ENCODE results near the gene SYNJ1. TPM values are rescaled to one million over a fixed set of nuclear protein-coding genes. Genes with fewer than 3 reads are reported as not detected.
"Not testable (repeated sequence)": the region's sequence is repeated elsewhere in the genome, so short reads cannot be mapped to it uniquely, and the experiment has no call there.

The SYNJ1 gene
- total RNA-seq, 1 donor from 2014 or later: 22.1 TPM

DNA sequence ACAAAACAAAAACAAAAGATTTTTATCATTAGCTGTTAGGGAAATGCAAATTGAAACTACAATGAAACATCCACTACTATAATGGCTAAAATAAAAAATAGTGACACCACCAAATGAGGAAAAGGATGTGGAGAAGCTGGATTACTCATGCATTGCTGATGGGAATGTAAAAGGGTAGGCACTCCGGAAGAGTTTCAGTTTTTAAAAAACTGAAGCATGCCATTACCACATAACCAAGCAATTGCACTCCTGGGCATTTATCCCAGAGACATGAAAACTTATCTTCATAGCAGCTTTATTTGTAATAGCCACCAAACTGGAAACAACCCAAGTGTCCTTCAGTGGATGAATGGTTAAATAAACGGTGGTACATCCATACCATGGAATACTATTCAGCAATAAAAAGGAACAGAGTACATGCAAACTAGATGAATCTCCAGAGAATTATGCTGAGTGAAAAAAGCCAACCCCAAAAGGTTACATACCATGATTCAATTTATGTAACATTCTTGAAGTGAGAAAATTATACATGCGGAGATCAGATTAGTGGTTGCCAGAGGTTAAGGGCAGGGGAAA lies 101.1 kb downstream of the SYNJ1 start:
- H3K4me3 ChIP-seq: no peak overlapping the region
- peaks cover 22% of the 10 kb centered on the region for H3K36me3 ChIP-seq
- TF ChIP-seq, protein P1, sequence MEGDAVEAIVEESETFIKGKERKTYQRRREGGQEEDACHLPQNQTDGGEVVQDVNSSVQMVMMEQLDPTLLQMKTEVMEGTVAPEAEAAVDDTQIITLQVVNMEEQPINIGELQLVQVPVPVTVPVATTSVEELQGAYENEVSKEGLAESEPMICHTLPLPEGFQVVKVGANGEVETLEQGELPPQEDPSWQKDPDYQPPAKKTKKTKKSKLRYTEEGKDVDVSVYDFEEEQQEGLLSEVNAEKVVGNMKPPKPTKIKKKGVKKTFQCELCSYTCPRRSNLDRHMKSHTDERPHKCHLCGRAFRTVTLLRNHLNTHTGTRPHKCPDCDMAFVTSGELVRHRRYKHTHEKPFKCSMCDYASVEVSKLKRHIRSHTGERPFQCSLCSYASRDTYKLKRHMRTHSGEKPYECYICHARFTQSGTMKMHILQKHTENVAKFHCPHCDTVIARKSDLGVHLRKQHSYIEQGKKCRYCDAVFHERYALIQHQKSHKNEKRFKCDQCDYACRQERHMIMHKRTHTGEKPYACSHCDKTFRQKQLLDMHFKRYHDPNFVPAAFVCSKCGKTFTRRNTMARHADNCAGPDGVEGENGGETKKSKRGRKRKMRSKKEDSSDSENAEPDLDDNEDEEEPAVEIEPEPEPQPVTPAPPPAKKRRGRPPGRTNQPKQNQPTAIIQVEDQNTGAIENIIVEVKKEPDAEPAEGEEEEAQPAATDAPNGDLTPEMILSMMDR (IDR thresholded peaks at IDR 0.05): no peak
- ATAC-seq (no peak), DNase-seq (no peak)
- H3K27me3 ChIP-seq: peaks cover 3% of the 10 kb centered on the region
- H3K4me1 ChIP-seq: no peaks in the 10 kb centered on the region
- no peaks in the 10 kb centered on the region for H3K9me3 ChIP-seq
- no peak overlapping the region for H3K27ac ChIP-seq
- intact Hi-C loops (cut with DNase I): no loop called here

DNA sequence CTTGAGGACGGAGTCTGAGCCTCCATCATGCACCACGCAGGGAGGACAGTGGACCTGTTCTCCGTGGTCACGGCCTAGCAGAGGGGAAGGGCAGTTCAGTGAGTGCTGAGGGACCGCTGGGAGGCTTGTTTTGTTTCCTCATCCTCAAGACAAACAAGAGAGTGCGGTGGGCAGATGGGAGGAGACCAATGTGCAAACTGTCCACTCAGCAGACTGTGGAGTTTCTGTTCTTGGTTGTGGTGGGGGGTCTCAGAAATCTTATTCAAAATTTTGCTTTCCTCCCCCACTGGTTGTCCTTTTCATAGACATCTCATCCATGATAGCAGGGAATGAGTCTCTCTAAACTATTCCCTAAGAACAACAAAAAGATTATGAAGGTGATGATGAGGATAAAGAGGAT lies 109.6 kb downstream of the SYNJ1 start:
- H3K27ac ChIP-seq; DNase-seq; H3K4me3 ChIP-seq; H3K36me3 ChIP-seq; H3K9me3 ChIP-seq; intact Hi-C loops (cut with DNase I); ATAC-seq; H3K4me1 ChIP-seq: not testable (repeated sequence)
- peaks cover 17% of the 10 kb centered on the region for H3K27me3 ChIP-seq

DNA sequence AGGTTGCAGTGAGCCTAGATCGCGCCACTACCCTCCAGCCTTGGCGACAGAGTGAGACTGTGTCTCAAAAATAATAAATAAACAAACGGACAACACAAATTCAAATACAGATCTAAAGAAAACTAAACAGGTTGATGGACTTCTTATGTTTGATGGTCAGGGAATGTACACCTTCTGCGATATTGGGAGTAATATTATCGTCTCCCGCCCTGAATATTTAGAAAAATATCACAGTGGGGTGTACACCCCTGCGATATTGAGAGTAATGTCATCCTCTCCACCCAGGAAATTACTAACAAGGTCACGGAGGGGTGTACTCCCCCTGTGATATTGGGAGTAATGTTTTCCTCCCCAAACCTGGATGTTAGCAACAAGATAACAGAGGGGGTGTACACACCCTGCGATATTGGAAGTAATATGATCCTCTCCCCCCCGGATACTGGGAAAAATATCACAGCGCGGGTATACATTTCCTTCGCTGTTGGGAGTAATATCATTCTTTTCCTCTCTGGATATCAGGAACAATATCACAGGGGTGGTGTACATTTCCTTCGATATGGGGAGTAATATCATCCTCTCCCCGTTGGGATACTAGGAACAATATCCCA lies 114.3 kb downstream of the SYNJ1 start:
- peak overlapping the region; percentile 71 for H3K4me3 ChIP-seq
- peak overlapping the region; percentile 96 for H3K27ac ChIP-seq
- no peak for ATAC-seq
- intact Hi-C loops (cut with DNase I): no loop called here
- H3K27me3 ChIP-seq: no peaks in the 10 kb centered on the region
- no peaks in the 10 kb centered on the region for H3K9me3 ChIP-seq
- DNase-seq: no peak
- TF ChIP-seq, protein P1 (IDR thresholded peaks at IDR 0.05): no peak
- peaks cover 13% of the 10 kb centered on the region for H3K36me3 ChIP-seq
- peaks cover 13% of the 10 kb centered on the region for H3K4me1 ChIP-seq

DNA sequence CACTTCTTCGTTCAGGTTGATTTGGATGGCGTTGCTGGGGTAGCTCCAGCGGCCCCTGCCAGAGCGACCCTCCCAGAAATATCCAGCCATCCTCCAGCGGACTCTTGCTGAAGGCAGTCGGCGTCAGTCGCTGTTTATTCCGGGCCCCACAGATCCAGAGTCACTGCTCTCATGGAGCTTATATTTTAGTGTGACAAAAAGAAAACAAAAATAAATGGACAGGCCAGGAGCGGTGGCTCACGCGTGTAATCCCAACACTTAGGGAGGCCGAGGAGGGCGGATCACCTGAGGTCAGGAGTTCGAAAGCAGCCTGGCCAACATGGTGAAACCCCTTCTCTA lies 114.8 kb downstream of the SYNJ1 start:
- intact Hi-C loops (cut with DNase I): no loop called here
- peak; percentile 17 for ATAC-seq

DNA sequence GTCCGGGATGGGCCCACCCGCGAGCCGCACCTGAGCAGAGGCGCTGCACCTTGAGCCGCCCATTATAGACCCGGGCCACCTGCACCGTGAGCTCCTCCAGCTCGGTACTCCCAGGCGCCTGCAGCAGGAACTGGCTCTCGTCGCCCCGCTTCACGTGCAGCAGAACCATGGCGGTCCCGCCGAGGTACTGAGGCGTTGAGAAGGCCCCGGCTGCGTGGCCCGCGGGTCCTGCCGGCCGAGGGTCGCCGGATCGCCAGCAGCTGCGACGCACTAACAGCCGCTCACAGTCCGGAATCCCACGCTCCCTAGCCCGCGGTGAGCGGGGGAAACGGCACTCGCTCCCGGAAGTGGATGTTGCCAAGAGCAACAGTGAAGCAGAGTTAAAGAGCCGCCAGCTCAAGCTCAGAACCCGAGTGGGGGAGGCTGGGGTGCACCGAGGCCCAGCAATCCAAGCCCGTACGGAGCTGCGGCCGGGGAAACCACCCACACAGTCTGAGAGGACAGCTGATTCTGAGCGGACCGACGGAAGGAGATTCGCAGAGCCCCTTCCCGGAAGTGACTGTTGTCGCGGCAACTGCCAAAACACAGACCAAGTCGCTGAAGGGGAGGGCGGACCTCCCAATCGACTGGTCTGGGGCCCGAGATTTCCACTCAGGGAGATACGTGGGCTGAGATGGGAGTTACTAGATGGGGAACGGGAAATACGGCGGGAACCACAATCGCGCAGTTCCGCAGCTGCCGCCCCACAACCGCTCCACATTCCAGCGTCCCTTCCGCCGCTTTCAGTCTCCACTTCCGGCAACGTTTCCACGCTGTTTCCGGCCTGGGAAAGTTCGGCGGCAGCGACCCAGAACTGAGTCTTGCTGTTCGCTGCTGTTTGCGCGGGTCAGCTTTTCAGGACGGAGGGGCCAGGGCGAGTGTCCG lies 115.5 kb downstream of the SYNJ1 start, which contains the start of gene CFAP298:
Gene CFAP298, minus strand, starts transcription at position 303 of the 924 bp plus-strand sequence. Its CDS starts 134 bp downstream, at position 169.
- Histone ChIP-seq H3K9me3 (no peaks in the 10 kb centered on the region), H3K4me3 (peak within 1 kb of the TSS; percentile 71), H3K27ac (peak within 1 kb of the TSS; percentile 96), H3K27me3 (no peaks in the 10 kb centered on the region), H3K36me3 (peaks cover 25% of the 10 kb centered on the region), H3K4me1 (peaks cover 13% of the 10 kb centered on the region)
- TF ChIP-seq, protein P1 (IDR thresholded peaks at IDR 0.05): no peak
- intact Hi-C loops (cut with DNase I): no loop called here
- ATAC-seq (peak; percentile 97), DNase-seq (peak; percentile 94)

More for the DNA sequence above, 114.8 kb downstream of the SYNJ1 start:
- no peaks in the 10 kb centered on the region for H3K9me3 ChIP-seq
- H3K27ac ChIP-seq: peak overlapping the region; percentile 96
- H3K4me3 ChIP-seq: peak overlapping the region; percentile 71
- H3K36me3 ChIP-seq: peaks cover 19% of the 10 kb centered on the region
- no peaks in the 10 kb centered on the region for H3K27me3 ChIP-seq
- DNase-seq: no peak
- TF ChIP-seq, protein P1 (IDR thresholded peaks at IDR 0.05): no peak
- H3K4me1 ChIP-seq: peaks cover 13% of the 10 kb centered on the region
